GM18511 (cell line): Measurements from ENCODE around the gene NOTCH1.
"Not testable (repeated sequence)": the region's sequence is repeated elsewhere in the genome, so short reads cannot be mapped to it uniquely, and the experiment has no call there.

Experiments used
- ATAC-seq: cut with Tn5 transposase; IDR thresholded peaks from one replicate; pipeline ENCODE4 v1.9.1; 2021; ENCODE audit warnings: mild to moderate bottlenecking, moderate library complexity; ENCODE audit not compliant: unreplicated experiment

NOTCH1 gene

DNA sequence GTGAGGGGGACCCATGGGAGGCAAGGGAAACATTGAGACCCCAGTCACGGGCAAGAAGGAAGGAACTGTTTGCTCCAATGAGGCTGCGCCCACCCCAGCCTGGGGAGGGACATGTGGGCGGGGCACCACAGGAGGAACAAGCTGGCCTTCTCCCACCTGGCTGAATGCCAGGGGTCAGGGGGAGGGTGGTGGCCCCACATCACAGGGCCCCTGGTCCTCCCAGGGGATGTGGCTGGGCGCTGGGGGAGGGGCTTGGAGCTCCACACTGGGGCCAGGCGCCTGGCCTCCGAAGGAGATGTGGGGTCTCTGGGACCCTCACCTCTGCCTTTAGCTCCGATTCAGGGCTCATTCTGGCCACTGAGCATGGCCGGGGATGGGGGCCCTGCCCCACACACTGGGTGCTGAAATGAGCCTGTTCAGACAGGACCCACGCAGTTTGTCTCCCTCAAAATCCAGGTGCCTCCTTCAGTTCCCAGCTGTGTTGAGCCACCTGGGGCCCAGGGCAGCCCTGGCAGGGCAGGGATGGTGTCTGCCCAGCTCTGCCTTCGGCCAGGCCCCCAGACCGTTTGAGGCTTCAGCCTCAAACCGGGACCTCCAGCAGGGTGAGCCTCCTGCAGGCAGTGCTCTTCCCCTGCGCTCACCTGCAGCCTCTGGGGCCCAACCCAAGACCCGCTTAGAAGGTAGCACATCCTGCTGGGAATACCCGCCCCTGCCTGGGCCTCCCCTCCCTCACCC lies 33.2 kb upstream of the NOTCH1 start:
- ATAC-seq, result no peak

GRCh38 chr9:136578626-136578914 lies 32.7 kb upstream of the NOTCH1 start:
- ATAC-seq, result no peak

DNA sequence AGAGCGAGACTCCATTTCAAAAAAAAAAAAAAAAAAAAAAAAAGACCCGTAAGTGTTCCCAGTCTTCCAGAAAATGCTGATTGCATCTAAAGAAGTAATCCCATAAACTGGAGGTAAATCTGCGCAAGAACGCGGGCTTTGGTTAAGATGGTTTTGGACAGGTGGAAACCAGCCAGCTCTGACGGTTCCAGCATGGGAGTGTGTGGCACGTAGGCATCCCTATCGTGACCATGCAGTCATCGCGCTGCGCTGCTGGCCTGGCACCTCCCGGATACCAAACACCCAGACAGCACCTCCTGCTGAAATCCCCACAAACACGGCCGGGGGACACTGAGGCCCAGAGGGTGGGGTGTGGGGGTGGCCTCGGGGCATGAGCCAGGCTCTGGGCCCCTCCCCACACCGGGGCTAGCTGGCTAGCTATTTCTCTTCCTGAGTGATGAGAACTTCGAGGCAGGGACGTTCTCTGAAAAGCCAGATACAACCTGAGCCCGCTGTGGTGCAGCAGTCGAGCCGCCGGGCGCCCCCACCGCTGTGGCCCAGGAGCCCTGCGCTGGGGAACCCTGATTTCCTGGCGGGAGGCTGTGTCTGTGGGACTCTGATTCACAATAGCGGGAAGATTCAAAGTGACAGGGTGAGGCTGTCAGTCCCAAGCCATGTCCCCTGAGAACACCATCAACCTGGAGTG lies 32.2 kb upstream of the NOTCH1 start:
- ATAC-seq, result no peak

DNA sequence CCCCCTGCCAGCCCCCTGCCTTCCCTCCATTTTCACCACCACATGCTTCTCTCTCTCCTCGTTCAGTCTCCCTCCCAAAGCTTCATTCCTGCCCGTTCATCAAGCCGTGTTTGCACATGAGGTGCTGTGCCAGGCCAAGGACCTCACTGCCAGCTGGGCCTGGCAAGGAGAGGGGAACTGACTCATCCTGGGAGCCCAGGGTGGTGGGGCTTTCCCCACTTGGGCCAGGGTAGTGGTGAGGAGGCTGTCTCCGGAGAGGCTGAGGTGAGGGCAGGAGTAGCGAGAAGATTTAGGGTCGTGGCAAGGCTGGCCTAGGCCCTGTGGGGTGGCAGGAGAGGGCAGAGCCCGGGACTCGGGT lies 30.4 kb upstream of the NOTCH1 start:
- ATAC-seq, result no peak

DNA sequence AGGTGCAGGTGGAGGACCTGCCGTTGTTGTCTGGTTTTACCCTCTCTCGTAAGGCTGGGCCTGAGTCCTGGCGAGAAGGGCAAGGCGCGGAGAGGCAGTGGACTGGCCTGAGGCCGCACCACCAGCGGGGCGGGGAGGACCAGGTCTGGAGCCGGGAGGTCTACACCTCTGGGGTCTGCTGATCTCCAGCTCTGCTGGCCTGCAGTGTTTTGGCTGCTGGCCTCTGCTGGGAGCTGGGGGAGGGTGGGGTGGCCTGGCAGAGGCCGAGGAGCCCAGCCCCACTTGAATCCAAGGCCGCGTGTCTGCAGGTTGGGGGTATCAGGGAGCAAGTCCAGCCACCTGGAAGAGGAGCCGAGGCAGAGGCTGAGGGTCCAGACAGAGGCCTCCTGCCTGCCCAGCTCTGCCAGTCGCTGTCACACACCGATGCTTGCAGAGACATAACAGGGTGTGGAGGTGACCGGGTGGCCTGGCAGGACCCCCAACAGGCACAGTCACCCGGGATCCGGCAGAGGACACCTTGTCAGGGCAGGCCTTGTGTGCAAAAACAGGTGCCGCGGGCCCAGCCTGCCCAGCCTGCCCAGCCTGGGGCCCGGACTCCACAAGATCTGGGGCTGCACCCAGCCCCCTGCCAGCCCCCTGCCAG lies 29.9 kb upstream of the NOTCH1 start:
- no peak for ATAC-seq

DNA sequence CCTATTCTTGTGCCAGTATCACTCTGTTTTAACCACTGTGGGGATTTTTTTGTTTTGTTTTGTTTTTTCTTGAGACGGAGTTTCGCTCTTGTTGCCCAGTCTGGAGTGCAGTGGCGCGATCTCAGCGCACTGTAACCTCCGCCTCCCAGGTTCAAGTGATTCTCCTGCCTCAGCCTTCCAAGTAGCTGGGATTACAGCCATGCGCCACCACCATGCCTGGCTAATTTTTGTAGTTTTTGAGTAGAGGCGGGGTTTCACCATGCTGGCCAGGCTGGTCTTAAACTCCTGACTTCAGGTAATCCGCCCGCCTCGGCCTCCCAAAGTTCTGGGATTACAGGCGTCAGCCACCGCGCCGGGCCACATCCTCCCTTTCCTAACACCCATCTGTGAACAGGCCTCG lies 28.8 kb upstream of the NOTCH1 start:
- ATAC-seq, result not testable (repeated sequence)

GRCh38 chr9:136572828-136573625 lies 27.2 kb upstream of the NOTCH1 start:
- ATAC-seq, result no peak

DNA sequence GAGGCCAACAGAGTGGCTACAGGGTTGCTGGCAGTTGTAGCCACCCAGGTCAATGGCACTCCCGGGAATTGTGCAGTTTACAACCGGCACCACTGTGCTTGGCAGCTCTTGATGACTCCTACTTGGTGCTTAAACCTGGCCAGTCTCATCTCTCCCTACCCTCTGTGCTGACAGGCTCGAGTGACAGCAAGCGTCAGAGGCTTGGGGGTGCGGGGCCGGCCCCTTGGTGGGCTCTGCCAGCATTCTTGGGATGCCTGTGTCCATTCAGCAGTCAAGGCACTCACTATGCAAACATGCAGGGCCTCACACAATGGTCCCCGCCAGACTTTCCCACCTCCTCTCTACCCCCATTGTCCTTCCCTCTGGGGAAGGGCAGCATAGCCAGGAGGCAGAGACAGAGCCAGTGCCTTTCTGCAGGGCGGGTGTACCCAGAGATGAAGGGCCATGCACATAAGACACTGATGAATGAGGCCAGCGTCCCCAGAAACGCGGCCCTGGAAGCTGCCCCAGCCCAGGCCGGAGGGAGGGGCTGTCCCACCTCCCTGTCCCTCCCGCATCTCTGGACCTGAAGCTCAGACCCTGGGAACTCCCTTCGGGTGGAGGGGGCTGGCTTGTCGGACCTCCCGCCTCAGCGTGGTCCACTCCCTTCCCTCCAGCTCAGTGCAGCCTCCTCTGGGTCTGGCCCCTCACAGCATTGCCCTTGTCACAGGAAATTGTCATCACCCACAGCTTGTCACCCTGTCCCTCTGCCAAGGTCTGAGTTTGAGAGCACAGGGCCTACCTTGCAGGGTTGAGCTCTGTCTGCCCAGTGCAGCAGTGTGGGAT lies 26.4 kb upstream of the NOTCH1 start:
- ATAC-seq, result no peak

- ATAC-seq, result no peak
Observed at GRCh38 chr9:136571531-136571930, 25.7 kb upstream of the NOTCH1 start.

DNA sequence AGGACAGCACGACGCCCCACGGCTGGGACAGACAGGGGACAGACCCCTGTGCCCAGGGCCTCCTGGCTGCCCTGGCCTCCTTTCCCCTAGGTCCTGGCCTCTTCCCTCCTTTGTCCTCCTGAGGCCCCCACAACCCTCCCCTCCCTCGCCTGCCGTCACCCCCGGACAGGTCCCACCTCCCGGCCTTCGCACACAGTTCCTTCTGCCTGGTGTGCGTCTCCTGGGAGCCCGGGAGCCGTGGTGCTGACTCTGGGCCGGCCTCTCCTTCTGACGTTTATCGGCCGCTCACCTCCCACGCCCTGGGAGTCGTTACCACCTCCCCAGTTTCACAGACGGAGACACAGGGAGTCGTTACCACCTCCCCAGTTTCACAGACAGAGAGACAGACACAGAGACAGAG lies 25.1 kb upstream of the NOTCH1 start:
- ATAC-seq, result no peak

GRCh38 chr9:136570191-136570845 lies 24.5 kb upstream of the NOTCH1 start:
- no peak for ATAC-seq

DNA sequence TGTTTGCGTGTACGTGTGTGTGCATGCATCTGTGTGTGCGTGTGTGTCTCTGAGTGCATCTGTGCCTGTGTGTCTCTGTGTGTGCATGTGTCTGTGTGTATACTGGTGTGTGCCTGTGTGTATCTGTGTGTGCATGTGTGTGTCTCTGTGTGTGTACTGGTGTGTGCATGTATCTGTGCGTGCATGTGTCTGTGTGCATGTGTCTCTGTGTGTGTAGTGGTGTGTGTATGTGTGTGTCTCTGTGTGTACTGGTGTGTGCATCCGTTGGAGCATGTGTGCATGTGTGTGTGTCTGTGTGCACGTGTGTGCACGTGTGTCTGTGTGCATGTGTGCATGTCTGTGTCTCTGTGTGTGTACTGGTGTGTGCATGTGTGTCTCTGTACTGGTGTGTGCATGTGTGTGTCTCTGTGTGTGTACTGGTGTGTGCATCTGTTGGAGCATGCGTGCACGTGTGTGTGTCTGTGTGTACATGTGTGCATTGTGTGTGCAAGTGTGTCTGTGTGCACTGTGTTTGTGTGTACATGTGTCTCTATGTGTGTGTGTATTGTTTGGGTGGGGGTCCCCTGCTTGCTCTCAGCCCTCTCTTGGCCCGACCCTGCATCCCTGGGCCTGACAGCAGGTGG lies 23.8 kb upstream of the NOTCH1 start:
- no peak for ATAC-seq

- no peak for ATAC-seq
Observed at GRCh38 chr9:136568288-136569081, 22.6 kb upstream of the NOTCH1 start.

GRCh38 chr9:136567651-136568287 lies 21.9 kb upstream of the NOTCH1 start:
- ATAC-seq, result no peak

- no peak for ATAC-seq
Observed at GRCh38 chr9:136566901-136567300, 21.1 kb upstream of the NOTCH1 start.

DNA sequence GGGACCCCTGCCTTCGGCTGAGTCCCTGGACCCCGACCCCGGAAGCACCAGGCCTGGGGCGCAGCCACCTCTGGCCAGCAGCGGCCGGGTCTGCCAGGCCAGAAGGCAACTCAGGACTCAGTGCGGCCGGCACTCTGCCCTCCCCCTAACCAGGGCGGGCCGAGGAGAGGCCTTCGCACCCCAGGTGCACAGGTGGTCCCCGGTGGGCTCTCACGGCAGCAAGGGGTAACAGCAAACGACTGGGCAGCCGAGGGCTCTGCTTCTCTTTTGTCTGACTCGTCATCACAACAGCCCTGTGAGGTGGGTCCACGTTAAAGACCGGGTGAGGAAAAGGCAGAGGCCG lies 20.7 kb upstream of the NOTCH1 start:
- no peak for ATAC-seq

- no peak for ATAC-seq
Observed at GRCh38 chr9:136565715-136566552, 20.1 kb upstream of the NOTCH1 start.
